Left ventricle myocardium superior (tissue), 1 donor: ENCODE data around the gene FAHD1. TPM values are rescaled to one million over a fixed set of nuclear protein-coding genes. Genes with fewer than 3 reads are reported as not detected.
"Not testable (repeated sequence)": the region's sequence is repeated elsewhere in the genome, so short reads cannot be mapped to it uniquely, and the experiment has no call there.

Source experiments
- ATAC-seq: fragments of 200-7000 bp; cut with Tn5 transposase; one replicate; pipeline ENCODE4 v1.9.1; 2020; ENCODE audit warnings: mild to moderate bottlenecking, moderate library complexity
- DNase-seq: peaks from one replicate; pipeline ENCODE4 v3.0.0-alpha.2; 2020
- intact Hi-C: fragments of 100-400 bp; cut with micrococcal nuclease; formaldehyde crosslinking; loops from one replicate; pipeline ENCODE4 v1.11.0; 2022
- total RNA-seq: library from RNA; stranded (reverse); fragmentation: NEBNext Ultra II Directional; extraction: Animal tissue kit (Norgen Biotek cat#: 25700); gene quantifications from one replicate; pipeline ENCODE4 v1.2.1, GENCODE V29; 2021
- donor health status: DM: no; HTN: yes; CAD: no; lungs with severe emphysema.

FAHD1 gene
- total RNA-seq, 1 donor from 2014 or later: 30.0 TPM

- no peak for ATAC-seq
- peak; percentile 29 for DNase-seq
- intact Hi-C loops: no loop called here
Measured at GRCh38 chr16:1787322-1788094, 39.5 kb upstream of the FAHD1 start.

DNA sequence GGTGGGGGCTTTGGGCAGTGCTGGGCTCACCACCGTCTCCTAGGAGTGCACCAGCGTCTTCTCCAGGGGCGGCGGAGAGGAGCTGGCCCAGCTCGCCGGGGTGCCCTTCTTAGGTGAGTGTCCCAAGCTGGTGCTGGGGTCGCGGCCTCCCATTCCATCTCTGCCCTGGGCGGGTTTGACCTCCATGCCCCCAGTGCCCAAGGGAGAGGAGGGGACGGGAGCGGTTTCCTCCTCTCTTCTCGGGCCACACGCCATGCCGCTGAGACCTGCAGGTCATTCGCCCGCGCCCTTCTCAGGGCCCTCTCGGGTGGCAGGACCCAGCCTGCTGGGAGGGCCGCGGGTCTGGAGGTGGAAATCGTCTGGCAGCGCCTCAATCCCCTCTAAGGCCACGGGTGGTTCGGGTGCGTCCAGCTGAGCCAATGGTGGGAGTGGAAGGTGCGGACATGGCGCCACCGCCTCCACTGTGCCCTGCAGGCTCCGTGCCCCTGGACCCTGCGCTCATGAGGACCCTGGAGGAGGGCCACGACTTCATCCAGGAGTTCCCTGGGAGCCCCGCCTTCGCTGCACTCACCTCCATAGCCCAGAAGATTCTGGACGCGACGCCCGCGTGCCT is 38.8 kb upstream of the FAHD1 start:
- DNase-seq: peak; percentile 31
- intact Hi-C loops: no loop called here
- ATAC-seq: no peak

- DNase-seq (peak; percentile 26), ATAC-seq (no peak)
- intact Hi-C loops: no loop called here
Measured at GRCh38 chr16:1788708-1789100, 38.3 kb upstream of the FAHD1 start.

- peak; percentile 27 for DNase-seq
- intact Hi-C loops: no loop called here
- ATAC-seq: no peak
Measured at GRCh38 chr16:1789643-1790045, 37.4 kb upstream of the FAHD1 start.

GRCh38 chr16:1790261-1790610 is 36.8 kb upstream of the FAHD1 start:
- ATAC-seq (no peak), DNase-seq (no peak)
- intact Hi-C loops: no loop called here

- DNase-seq (no peak), ATAC-seq (no peak)
- intact Hi-C loops: no loop called here
Measured at GRCh38 chr16:1790611-1791255, 36.3 kb upstream of the FAHD1 start.

- DNase-seq: no peak
- no peak for ATAC-seq
- intact Hi-C loops: no loop called here
Measured at GRCh38 chr16:1791256-1791942, 35.6 kb upstream of the FAHD1 start.

- ATAC-seq: no peak
Measured at GRCh38 chr16:1791943-1792812, 34.8 kb upstream of the FAHD1 start.

GRCh38 chr16:1792836-1793577 is 34.0 kb upstream of the FAHD1 start:
- no peak for ATAC-seq
- intact Hi-C loops: no loop called here
- peak; percentile 20 for DNase-seq

More at GRCh38 chr16:1791943-1792812, 34.8 kb upstream of the FAHD1 start:
- DNase-seq: no peak
- intact Hi-C loops: no loop called here

DNA sequence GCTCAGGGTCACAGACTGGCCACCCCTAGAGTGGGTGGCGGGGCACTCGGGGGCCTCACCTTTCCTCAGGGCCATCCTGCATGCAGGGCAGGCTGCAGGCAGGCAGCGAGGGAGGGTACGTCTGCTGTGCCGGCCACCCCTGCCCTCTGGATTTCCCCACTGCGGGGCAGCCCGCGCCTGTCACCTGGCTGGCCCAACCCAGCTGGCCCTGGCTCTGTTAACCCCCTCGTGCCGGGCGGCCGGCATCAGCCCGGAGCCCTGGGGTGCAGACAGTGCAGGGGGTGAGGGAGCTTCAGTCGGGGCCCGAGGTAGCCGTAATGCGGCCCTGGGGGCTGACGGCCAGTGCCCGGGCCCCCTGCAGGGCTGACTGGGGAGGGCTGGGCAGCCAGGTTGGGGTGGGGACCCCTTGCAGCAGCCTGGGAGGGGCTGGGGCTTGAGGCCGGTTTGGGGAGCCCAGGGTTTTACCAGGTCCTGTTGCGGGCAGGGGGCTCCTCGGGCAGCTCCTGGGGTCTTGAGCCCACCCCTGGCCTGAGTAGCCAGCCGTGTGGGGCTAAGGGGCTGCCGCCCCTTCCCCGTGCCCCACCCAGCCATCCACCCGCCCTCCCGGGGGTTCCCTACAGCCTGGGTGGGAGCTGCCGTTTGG is 33.3 kb upstream of the FAHD1 start, which contains the start of gene IGFALS:
Gene IGFALS, minus strand, starts transcription at position 128 of the 643 bp plus-strand sequence. Its CDS starts 53 bp downstream, at position 75.
- peak; percentile 17 for DNase-seq
- no peak for ATAC-seq
- intact Hi-C loops: no loop called here

DNA sequence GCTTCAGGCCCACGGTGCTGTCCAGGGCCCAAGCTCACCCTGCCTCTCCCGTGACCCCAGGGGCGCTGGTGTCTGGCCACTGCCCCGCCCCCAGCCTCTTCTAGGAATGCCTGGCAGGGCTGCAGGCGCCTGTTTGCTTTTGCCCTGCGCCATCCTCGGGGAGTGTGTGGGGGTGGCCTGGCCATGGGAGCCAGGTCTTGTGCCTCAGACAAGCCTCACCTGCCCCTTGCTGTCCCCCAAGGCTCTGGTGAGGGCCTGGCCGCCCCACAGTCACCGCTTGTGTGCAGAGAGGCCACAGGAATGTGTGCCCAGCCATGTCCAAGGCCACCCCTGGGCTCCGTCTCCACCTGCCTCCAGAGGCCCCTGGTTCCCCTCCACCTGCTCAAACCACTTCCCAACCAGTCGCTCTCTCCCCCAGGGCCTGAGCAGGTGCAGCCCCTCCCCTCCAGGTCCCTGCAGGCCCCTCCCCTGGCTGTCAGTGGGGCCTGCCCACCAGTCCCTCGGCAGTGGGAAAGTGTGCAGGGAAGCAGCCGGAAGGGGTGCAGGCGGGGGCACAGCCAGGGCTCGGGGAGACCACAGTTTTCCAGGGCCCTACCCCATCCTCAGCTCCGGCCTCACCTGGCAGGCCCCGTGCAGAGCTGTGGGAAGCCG is 32.7 kb upstream of the FAHD1 start:
- ATAC-seq: no peak
- intact Hi-C loops: no loop called here
- no peak for DNase-seq

DNA sequence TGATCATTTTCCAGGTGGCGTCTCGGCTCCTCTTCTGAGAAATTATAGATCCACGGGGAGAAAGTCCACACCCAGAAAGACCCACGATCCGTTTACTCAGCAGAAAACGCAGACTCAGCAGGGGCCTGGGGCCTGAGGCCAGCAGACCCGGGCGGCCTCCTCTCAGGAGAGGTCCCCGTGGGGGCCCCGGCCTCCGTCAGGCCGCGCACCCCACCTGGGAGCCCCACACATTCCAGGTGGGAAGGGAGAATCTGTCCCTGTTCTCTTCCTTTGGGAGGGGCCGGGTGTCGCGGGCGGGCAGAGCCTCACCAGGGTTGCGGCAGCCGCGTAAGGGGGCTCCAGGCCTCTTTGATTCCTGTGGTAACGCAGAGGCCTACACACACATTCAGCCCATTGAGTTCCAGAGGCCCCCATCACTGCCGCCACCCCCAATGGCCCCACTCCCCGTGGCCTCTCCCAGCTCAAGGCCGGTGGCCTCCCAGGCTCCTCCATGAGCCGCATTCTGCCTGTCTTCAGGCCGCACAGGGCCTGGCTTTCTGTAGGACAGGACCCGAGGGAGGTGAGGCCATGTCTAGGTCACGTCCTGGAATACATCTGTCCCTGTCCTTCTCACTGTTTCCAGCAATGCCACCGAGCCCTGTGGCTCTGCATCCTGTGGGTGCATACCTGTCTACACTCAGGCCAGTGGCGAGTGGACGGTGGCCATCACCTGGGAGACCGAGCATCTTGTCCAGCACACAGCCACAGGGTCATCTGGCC is 31.9 kb upstream of the FAHD1 start:
- no peak for ATAC-seq
- intact Hi-C loops: no loop called here

DNA sequence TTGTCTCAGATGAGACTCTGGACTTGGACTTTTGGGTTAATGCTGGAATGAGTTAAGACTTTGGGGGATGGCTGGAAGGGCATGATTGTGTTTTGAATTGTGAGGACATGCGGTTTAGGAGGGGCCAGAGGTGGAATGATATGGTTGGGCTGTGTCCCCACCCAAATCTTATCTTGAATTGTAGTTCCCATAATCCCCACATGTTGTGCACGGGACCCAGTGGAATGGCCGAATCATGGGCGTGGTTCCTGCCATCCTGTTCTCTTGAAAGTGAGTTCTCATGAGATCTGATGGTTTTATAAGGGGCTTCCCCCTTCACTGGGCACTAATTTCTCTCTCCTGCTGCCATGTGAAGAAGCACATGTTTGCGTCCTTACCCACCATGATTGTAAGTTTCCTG is 27.7 kb upstream of the FAHD1 start:
- DNase-seq, ATAC-seq, intact Hi-C loops: not testable (repeated sequence)

More for the DNA sequence above, 31.9 kb upstream of the FAHD1 start:
- no peak for DNase-seq

GRCh38 chr16:1800701-1801100 is 26.3 kb upstream of the FAHD1 start:
- no peak for ATAC-seq
- no peak for DNase-seq
- intact Hi-C loops: no loop called here

GRCh38 chr16:1807626-1808025 is 19.4 kb upstream of the FAHD1 start:
- no peak for ATAC-seq
- no peak for DNase-seq
- intact Hi-C loops: no loop called here

GRCh38 chr16:1808691-1809090 is 18.3 kb upstream of the FAHD1 start:
- ATAC-seq: no peak
- intact Hi-C loops: no loop called here
- no peak for DNase-seq
